ENCODE data around the gene ARL6IP1. TPM values are rescaled to one million over a fixed set of nuclear protein-coding genes. Genes with fewer than 3 reads are reported as not detected.

ARL6IP1 gene
- total and polyA plus RNA-seq, 2 of the 13 experiments (the other 11 are each of a cell fraction or from before 2014, with no cell fraction given): 263 to 373 TPM

DNA sequence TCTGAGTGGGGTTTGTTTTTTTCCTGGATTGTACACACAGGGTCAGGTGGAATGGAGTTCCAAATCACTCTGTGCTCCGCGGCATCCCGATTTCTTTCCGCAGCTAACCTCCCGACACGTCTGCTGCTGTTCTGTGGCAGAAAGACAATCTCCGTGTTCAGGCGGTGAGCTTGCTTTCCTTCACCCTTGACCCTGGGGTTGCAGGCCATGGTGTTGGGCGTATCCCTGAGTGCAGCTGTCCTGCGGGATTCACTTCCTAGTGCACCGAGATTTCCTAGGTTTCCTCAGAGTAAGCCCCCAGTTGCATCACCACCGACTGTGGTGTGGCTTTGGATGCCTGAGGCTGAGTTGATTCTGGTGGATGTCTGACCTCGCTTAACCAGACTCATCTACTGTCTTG is 7.8 kb upstream of the ARL6IP1 start:
- POLR2A ChIA-PET: interaction anchor here (0.6 to 1.2 kb wide), 2 partner anchors 8 to 177 kb away, joined by 3 to 4 read pairs; partner anchors contain the start of gene ARL6IP1
- no peaks in the 10 kb centered on the region for H3K79me2 ChIP-seq (ENCODE audit: insufficient read depth, low read length)
- no peaks in the 10 kb centered on the region for H4K20me1 ChIP-seq (ENCODE audit: insufficient read depth, low read length)
- H3K9me3 ChIP-seq (ENCODE audit: low read length): no peaks in the 10 kb centered on the region
- no peak overlapping the region for H3K4me2 ChIP-seq (ENCODE audit: low read depth, low read length)
- no peak overlapping the region for H2AFZ ChIP-seq (ENCODE audit: low read length)
- peaks cover 8% of the 10 kb centered on the region for H3K4me1 ChIP-seq (ENCODE audit: insufficient read depth, low read length)
- no peak for FAIRE-seq
- intact Hi-C loops (cut with micrococcal nuclease; ENCODE audit: unreplicated experiment): no loop called here
- CTCF ChIA-PET (ENCODE audit: low intra/inter-chr PET ratio, low total read pairs): no interaction called here
- DNase-seq (ENCODE audit: low spot score): no peak
- 98% methylated on average over 13 of the region's 13 CpGs for WGBS (ENCODE audit: low lambda C conversion rate)
- no peak overlapping the region for H3K27ac ChIP-seq (ENCODE audit: extremely low read length, insufficient read depth, low read length)
- peak; percentile 32; the same call in 1 of the 2 replicates for TF ChIP-seq CEBPB (IDR thresholded peaks at IDR 0.05; ENCODE audit: borderline replicate concordance, low read depth, low read length)
- peak; percentile 50 for TF ChIP-seq RBM22 (optimal IDR thresholded peaks at IDR 0.05; ENCODE audit: low read length)
- 0 out of 2 replicates have a peak, but pooled peaks have one; percentile 42 for TF ChIP-seq ZBTB38 (CRISPR knock-in tag; IDR thresholded peaks at IDR 0.05)
- TF ChIP-seq SMYD3 (CRISPR knock-in tag; IDR thresholded peaks at IDR 0.05): no peak
- TF ChIP-seq NR1H2 (CRISPR knock-in tag; IDR thresholded peaks at IDR 0.05; ENCODE audit: borderline replicate concordance, low read depth): no peak
- no peak for TF ChIP-seq DNMT1 (CRISPR knock-in tag; IDR thresholded peaks at IDR 0.05)
- TF ChIP-seq KDM5A (IDR thresholded peaks at IDR 0.05; ENCODE audit: borderline replicate concordance, low read length): no peak
- BruUV-seq (replicated peaks): no TSS peak
- no peaks in the 10 kb centered on the region for H3K27me3 ChIP-seq (ENCODE audit: control insufficient read depth in 1 of 2, insufficient read depth in 2 of 2, low read length in 2 of 2)
- no peak for ATAC-seq
- H3K9ac ChIP-seq (ENCODE audit: insufficient read depth, low read depth, low read length): no peak overlapping the region
- in situ Hi-C loops (cut with HindIII; ENCODE audit: extremely low pct_ligation_motif_present, low pct_unique_long_range_greater_than_20kb): no loop called here
- no peak overlapping the region for H3K4me3 ChIP-seq (replicated peaks in 1 of 3; ENCODE audit: insufficient read depth in 1 of 3, low read depth in 2 of 3, low read length in 3 of 3)
- peaks cover 28 to 53% of the 10 kb centered on the region in 2 experiments for H3K36me3 ChIP-seq (replicated peaks in 1 of 2; ENCODE audit: control insufficient read depth in 1 of 2, insufficient read depth in 2 of 2, low read length in 2 of 2)

DNA sequence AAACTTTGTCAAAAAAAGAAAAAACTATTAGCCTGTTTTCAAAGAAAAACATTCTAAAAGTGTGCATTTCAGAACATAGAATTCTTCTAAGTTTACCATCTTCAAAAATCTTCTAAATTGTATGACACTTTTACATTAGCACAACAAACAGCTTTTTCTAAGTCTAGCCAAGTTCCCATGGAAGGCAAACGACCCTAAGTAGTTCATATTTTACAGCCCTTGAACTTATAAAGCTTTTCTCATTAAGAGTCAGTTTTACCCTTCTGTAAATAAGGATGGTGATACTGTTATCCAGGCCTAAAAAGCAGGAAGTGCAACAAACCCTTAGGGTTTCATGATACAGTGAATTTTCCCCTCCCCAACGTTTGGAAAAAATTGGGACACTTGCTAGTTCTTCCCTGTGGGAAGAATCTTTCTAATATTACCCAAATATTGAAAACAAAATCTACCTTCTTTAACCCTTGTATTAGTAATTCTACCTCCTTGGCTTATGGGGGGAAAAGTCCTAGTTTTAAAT is 4.0 kb upstream of the ARL6IP1 start:
- ATAC-seq: no peak
- Histone ChIP-seq H3K27ac (ENCODE audit: extremely low read length, insufficient read depth, low read length) (no peak overlapping the region), H3K9me3 (ENCODE audit: low read length) (no peaks in the 10 kb centered on the region), H3K9ac (ENCODE audit: insufficient read depth, low read depth, low read length) (no peak overlapping the region), H3K79me2 (ENCODE audit: insufficient read depth, low read length) (peaks cover 10% of the 10 kb centered on the region), H3K4me2 (ENCODE audit: low read depth, low read length) (no peak overlapping the region), H3K4me3 (replicated peaks in 1 of 3; ENCODE audit: insufficient read depth in 1 of 3, low read depth in 2 of 3, low read length in 3 of 3) (no peak overlapping the region), H3K27me3 (ENCODE audit: control insufficient read depth in 1 of 2, insufficient read depth in 2 of 2, low read length in 2 of 2) (no peaks in the 10 kb centered on the region; a peak in 1 of 5 replicates), H3K36me3 (replicated peaks in 1 of 2; ENCODE audit: control insufficient read depth in 1 of 2, insufficient read depth in 2 of 2, low read length in 2 of 2) (peaks cover 8 to 34% of the 10 kb centered on the region in 2 experiments), H3K4me1 (ENCODE audit: insufficient read depth, low read length) (peaks cover 27% of the 10 kb centered on the region), H2AFZ (ENCODE audit: low read length) (no peak overlapping the region), H4K20me1 (ENCODE audit: insufficient read depth, low read length) (peaks cover 1% of the 10 kb centered on the region)
- intact Hi-C loops (cut with micrococcal nuclease; ENCODE audit: unreplicated experiment): no loop called here
- ChIA-PET POLR2A (interaction anchor here (8.9 kb wide), 1 partner anchor 16 kb away, joined by 545 read pairs; the partner anchor contains the start of gene RPS15A), CTCF (ENCODE audit: low intra/inter-chr PET ratio, low total read pairs) (no interaction called here)
- BruUV-seq (replicated peaks): no TSS peak
- in situ Hi-C loops (cut with HindIII; ENCODE audit: extremely low pct_ligation_motif_present, low pct_unique_long_range_greater_than_20kb): no loop called here
- 56% methylated on average over 2 of the region's 2 CpGs for WGBS (ENCODE audit: low lambda C conversion rate)
- no peak for DNase-seq (ENCODE audit: low spot score)
- no peak for FAIRE-seq
- TF ChIP-seq HCFC1 (IDR thresholded peaks at IDR 0.05; ENCODE audit: low read depth, low read length): no peak
- no peak for TF ChIP-seq RFX5 (IDR thresholded peaks at IDR 0.05; ENCODE audit: low read depth, low read length)
- no peak for TF ChIP-seq ATRX (CRISPR knock-in tag; IDR thresholded peaks at IDR 0.05; ENCODE audit: borderline replicate concordance)
- TF ChIP-seq SPEN (CRISPR knock-in tag; IDR thresholded peaks at IDR 0.05; ENCODE audit: low read depth): no peak
- TF ChIP-seq PPARG (CRISPR knock-in tag; conservative IDR thresholded peaks at IDR 0.05): no peak
- TF ChIP-seq ZNF224 (CRISPR knock-in tag; IDR thresholded peaks at IDR 0.05): no peak
- TF ChIP-seq ADNP (CRISPR knock-in tag; IDR thresholded peaks at IDR 0.05): no peak
- TF ChIP-seq ERF (CRISPR knock-in tag; IDR thresholded peaks at IDR 0.05): no peak
- TF ChIP-seq NR2C2 (CRISPR knock-in tag; IDR thresholded peaks at IDR 0.05; ENCODE audit: borderline replicate concordance): no peak
- TF ChIP-seq, protein P1, sequence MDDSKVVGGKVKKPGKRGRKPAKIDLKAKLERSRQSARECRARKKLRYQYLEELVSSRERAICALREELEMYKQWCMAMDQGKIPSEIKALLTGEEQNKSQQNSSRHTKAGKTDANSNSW (CRISPR knock-in tag; IDR thresholded peaks at IDR 0.05; ENCODE audit: borderline replicate concordance): no peak
